Vagina (tissue), 2 donors: Measurements from ENCODE around the gene ARTN. TPM values are rescaled to one million over a fixed set of nuclear protein-coding genes. Genes with fewer than 3 reads are reported as not detected.

ENCODE experiments used
- DNase-seq, 2 donors: peaks; one replicate each; pipeline ENCODE4 v3.0.0-alpha.2; 2017; ENCODE audit errors: extremely low spot score in 2 of 2
- H3K27ac ChIP-seq: fragments of 200-600 bp; sonication (generic); one replicate; pipeline ENCODE4 v1.5.1; 2019
- H3K27me3 ChIP-seq: fragments of 200-600 bp; sonication (generic); one replicate; pipeline ENCODE4 v1.5.1; 2019
- H3K36me3 ChIP-seq, 2 donors: fragments of 200-600 bp; sonication (generic); one replicate each; pipeline ENCODE4 v1.5.1; 2017 to 2019
- H3K4me1 ChIP-seq: fragments of 200-600 bp; sonication (generic); one replicate; pipeline ENCODE4 v1.5.1; 2019
- H3K4me3 ChIP-seq, 2 donors: fragments of 200-600 bp; sonication (generic); 1 replicate in 1 of 2; 2 replicates in 1 of 2; pipeline ENCODE4 v1.5.1; 2016 to 2019
- H3K9me3 ChIP-seq: fragments of 200-600 bp; sonication (generic); one replicate; pipeline ENCODE4 v1.5.1; 2019
- POLR2A ChIP-seq, 2 donors: fragments of 450-650 bp; IDR thresholded peaks; one replicate each; pipeline ENCODE4 v1.6.1; 2017; ENCODE audit warnings: antibody characterized with exemption in 2 of 2, mild to moderate bottlenecking in 2 of 2, moderate library complexity in 2 of 2
- POLR2AphosphoS5 ChIP-seq, 2 donors: sonication (generic); formaldehyde crosslinking; IDR thresholded peaks; one replicate each; pipeline ENCODE4 v1.9.0; 2017; ENCODE audit warnings: antibody characterized with exemption in 2 of 2, mild to moderate bottlenecking in 2 of 2, low read depth in 1 of 2; ENCODE audit not compliant: insufficient read depth in 1 of 2
- intact Hi-C: fragments of 100-400 bp; cut with DNase I; formaldehyde crosslinking; loops from one replicate; pipeline ENCODE4 v1.15.1; 2023
- total RNA-seq: library from RNA; depleted of rRNA; stranded (reverse); fragments of >200 nt; gene quantifications from one replicate; pipeline ENCODE4 v1.2.3, GENCODE V29; 2016
- TF ChIP-seq, protein P1 (sequence below), 3 experiments: fragments of 450-650 bp in 2 of 3; fragments of 200-600 bp in 1 of 3; sonication (generic) in 1 of 3; IDR thresholded peaks; one replicate each; pipeline ENCODE4 v1.5.1; 2017 to 2019; ENCODE audit warnings: antibody characterized with exemption in 3 of 3, mild to moderate bottlenecking in 2 of 3, moderate library complexity in 2 of 3

Gene ARTN
- total RNA-seq, 1 donor from 2014 or later, result 17.4 TPM

DNA sequence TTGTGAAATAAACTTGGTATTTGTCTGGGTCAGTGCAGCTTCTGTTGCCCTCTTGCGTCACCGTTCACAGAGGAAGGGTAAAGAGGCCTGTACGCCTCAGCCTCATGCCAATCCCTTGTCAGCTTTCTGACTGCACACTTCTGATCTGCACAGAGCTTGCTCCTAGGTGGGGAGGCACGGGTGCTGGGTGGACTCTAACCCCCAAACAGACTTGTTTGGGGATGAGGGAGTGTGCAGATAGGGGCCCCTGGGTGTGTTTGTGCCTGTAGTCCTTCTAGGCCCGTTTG lies 44.6 kb downstream of the ARTN start:
- no peaks in the 10 kb centered on the region for H3K9me3 ChIP-seq
- H3K4me3 ChIP-seq, result peak overlapping the region in 1 of 2 donors; percentile 44
- H3K27ac ChIP-seq, result no peak overlapping the region
- H3K27me3 ChIP-seq, result no peaks in the 10 kb centered on the region
- no peak for DNase-seq
- intact Hi-C loops, result no loop called here
- TF ChIP-seq POLR2AphosphoS5 (IDR thresholded peaks at IDR 0.05; ENCODE audit: insufficient read depth in 1 of 2, low read depth in 1 of 2) (no peak), POLR2A (IDR thresholded peaks at IDR 0.05) (no peak)
- TF ChIP-seq, protein P1, sequence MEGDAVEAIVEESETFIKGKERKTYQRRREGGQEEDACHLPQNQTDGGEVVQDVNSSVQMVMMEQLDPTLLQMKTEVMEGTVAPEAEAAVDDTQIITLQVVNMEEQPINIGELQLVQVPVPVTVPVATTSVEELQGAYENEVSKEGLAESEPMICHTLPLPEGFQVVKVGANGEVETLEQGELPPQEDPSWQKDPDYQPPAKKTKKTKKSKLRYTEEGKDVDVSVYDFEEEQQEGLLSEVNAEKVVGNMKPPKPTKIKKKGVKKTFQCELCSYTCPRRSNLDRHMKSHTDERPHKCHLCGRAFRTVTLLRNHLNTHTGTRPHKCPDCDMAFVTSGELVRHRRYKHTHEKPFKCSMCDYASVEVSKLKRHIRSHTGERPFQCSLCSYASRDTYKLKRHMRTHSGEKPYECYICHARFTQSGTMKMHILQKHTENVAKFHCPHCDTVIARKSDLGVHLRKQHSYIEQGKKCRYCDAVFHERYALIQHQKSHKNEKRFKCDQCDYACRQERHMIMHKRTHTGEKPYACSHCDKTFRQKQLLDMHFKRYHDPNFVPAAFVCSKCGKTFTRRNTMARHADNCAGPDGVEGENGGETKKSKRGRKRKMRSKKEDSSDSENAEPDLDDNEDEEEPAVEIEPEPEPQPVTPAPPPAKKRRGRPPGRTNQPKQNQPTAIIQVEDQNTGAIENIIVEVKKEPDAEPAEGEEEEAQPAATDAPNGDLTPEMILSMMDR (IDR thresholded peaks at IDR 0.05), result no peak
- peaks cover 0 to 11% of the 10 kb centered on the region in 2 donors for H3K36me3 ChIP-seq
- H3K4me1 ChIP-seq, result peaks cover 67% of the 10 kb centered on the region

DNA sequence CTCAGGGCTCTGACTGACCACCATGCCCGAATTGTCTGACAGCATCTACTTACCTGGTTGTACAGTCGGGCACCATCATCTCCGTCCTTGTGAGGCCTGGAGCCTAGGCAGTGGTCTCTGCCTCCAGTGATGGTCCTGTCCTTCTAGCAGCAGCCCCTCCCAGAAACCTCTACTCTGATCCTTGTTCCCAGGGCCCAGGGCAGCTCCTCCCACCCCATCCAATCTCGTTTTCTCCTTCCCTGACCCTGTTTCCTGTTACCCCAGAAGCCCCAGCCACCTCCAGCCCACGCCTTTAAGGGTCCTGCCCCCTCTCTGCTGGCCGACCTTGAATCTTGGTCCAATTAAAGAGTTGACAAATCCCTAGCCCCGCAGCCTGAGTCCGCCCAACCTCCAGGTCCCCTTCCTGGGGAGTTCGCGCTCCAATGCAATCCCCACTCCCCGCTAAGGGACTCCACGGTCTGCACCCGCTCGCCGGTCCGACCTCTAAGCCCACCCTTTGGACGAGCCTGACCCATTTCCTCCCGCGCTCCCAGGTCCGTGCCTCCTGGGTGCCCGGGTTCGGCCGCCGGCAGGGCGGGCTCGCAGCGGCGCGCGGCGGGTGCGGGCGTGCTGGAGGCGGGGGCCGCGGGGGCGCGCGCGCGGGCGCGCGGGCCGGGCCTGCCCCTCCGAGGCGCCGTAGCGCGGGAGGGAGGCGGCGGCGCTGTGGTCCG lies 45.1 kb downstream of the ARTN start, which contains the start of gene B4GALT2:
Gene B4GALT2, plus strand, starts transcription at position 660 of the 710 bp plus-strand sequence. CDS start 1,951 bp downstream, outside the sequence.
- TF ChIP-seq, protein P1 (IDR thresholded peaks at IDR 0.05), result no peak
- TF ChIP-seq POLR2AphosphoS5 (IDR thresholded peaks at IDR 0.05; ENCODE audit: insufficient read depth in 1 of 2, low read depth in 1 of 2) (no peak), POLR2A (IDR thresholded peaks at IDR 0.05) (no peak)
- no peak for DNase-seq
- Histone ChIP-seq H3K36me3 (peaks cover 0 to 11% of the 10 kb centered on the region in 2 donors), H3K27ac (peak within 1 kb of the TSS; percentile 72), H3K27me3 (no peaks in the 10 kb centered on the region), H3K4me1 (peaks cover 67% of the 10 kb centered on the region), H3K9me3 (no peaks in the 10 kb centered on the region), H3K4me3 (peak within 1 kb of the TSS; percentile 68 to 92)
- intact Hi-C loops, result no loop called here

DNA sequence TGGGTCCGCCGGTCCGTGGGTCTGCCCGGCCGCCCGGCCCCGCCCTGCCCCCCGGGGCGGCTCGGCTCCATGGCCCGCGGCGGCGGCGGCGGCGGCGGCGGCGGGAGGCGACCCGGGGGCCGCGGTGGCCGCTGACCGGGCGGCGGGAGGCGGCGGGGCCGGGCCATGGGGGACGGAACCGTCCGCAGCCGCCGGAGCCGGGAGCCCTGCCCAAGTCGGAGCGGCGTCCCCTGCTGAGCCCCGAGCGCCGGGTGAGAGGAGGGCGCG lies 45.6 kb downstream of the ARTN start:
- intact Hi-C loops, result no loop called here
- peak overlapping the region; percentile 68 to 92 for H3K4me3 ChIP-seq
- DNase-seq, result no peak
- peak overlapping the region; percentile 72 for H3K27ac ChIP-seq
- H3K9me3 ChIP-seq, result no peaks in the 10 kb centered on the region
- H3K36me3 ChIP-seq, result peaks cover 0 to 14% of the 10 kb centered on the region in 2 donors
- peaks cover 62% of the 10 kb centered on the region for H3K4me1 ChIP-seq
- TF ChIP-seq, protein P1 (IDR thresholded peaks at IDR 0.05), result no peak
- TF ChIP-seq POLR2A (IDR thresholded peaks at IDR 0.05) (no peak), POLR2AphosphoS5 (IDR thresholded peaks at IDR 0.05; ENCODE audit: insufficient read depth in 1 of 2, low read depth in 1 of 2) (no peak)
- H3K27me3 ChIP-seq, result no peaks in the 10 kb centered on the region

DNA sequence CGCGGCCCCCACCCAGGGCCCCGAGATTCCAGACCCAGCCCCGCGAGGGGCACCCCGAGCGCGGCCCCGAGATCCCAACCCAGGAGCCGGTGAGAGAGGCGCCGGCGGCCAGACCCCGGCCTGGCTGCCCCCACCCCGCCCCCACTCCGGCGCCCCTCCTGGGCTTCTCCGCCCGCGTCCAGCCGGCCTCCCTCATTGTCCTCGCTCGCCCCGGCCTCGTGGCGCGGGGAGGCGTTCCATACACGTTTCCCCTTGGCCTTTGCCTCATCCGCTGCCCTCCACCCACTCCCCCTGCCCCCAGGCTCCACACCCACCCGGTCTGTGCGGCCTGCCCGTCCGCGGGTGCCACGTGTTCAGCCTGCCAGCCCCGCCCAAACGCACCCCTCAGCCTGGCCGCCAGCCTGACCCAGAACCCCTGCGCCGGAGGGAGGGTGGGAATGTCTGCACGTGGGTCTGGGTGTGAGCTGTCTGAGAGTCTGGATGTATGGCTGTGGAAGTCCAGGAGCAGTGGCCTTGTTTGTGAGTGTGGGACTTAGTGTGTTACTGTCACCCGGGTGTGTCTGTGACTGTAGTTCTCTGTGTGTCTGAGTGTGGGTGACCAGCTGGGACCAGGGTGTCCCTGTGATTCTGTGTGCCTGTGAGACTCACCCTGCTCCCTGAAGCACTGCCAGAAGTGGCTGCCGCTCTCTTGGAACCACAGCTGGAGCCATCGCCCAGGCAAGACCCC lies 46.1 kb downstream of the ARTN start:
- intact Hi-C loops, result no loop called here
- TF ChIP-seq, protein P1 (IDR thresholded peaks at IDR 0.05), result no peak
- Histone ChIP-seq H3K36me3 (peaks cover 0 to 17% of the 10 kb centered on the region in 2 donors), H3K4me1 (peaks cover 58% of the 10 kb centered on the region), H3K27me3 (no peaks in the 10 kb centered on the region), H3K27ac (peak overlapping the region; percentile 72), H3K9me3 (no peaks in the 10 kb centered on the region), H3K4me3 (peak overlapping the region; percentile 68 to 92)
- no peak for DNase-seq
